Measurements from ENCODE around the gene DHCR7.

DHCR7 gene

DNA sequence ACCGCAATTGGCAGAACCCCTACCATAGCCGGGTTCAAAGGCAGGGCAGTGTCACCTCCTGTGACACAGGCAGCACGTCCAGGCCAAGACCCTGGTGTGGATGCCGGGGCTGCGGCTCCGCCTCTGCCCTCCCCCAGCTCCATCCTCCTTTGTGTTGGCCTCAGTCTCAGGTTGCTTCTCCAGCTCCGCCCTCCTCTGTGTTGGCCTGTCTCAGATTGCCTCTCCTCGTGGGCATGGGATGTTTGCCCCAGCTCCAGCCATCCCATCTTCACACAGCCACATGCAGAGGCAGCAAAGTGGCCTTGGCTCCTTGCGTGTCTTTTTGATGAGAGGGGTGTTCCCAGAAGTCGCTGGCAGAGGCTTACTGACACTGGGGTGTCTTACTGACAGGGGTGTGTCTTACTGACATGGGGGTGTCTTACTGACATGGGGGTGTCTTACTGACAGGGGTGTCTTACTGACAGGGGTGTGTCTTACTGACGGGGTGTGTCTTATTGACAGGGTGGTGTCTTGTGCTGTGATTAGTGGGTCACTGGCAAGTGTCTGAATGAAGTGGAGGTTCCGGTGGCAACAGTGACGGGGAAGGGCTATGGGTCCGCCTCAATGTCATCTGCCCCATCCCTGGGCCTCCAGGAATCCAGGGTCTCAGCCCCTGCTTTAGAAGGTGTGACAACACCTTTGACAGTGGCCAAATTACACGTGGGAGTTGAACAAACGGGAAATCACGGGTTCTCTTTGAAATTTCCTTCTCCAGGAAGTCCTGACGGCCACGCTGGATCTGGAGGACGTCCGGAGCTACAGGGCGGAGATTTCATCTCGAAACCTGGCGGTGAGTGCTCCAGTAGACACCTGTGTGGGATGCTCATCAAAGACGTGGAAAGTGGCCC is 29.7 kb upstream of the DHCR7 start:
- DNase-seq = no peak

DNA sequence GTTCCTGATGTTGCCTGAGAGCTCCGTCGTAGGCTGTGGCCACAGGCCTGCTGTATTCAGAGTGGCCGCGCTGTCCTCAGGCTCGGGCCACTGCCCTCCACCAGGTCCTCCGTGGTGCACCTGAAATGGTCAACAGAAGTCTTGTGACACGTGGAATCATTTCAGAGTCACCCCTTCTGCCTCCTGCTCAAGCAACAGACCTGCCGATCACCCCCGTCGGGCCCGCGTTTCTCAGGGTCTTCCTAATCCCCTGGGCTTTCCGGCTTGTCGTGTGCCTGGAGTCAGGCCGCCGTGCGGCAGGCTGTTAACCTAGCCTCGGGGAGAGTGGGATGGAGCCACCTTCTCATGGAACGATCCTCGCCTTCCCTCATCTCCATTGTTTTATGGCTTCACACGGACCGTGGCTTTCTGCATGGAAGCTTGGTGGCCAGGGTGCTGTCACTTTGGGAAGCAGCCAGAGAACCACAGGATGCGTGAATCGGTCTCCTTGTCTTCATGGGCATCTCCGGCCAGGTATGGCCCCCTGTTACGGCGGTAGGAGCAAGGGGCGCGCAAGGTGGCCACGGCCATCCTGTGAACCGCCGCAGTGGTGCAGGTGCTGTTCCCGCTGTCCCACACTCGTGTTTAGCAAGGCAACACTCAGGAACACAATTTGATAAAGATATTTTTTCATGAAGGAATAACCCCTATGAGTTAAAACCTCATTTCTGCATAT is 28.9 kb upstream of the DHCR7 start:
- DNase-seq = no peak

DNA sequence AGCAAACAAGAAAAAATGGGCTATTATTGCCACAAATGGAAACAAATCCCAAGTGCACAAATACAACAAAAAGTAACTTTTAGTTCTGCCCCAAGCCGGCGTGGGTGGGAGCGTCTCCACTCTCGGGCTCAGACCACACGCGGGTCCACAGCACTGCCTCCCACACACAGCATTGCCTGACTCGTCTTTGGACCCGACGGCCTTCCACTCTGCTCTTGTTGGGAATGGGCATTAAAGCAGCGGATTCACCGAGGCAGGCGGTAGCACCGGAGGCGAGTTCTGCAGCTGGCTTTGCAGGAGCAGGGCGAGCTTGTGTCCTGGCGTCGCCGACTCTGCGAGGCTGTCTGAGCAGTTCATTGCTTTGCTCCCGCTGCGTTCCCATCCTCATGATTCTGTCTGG is 27.8 kb upstream of the DHCR7 start:
- DNase-seq = no peak

DNA sequence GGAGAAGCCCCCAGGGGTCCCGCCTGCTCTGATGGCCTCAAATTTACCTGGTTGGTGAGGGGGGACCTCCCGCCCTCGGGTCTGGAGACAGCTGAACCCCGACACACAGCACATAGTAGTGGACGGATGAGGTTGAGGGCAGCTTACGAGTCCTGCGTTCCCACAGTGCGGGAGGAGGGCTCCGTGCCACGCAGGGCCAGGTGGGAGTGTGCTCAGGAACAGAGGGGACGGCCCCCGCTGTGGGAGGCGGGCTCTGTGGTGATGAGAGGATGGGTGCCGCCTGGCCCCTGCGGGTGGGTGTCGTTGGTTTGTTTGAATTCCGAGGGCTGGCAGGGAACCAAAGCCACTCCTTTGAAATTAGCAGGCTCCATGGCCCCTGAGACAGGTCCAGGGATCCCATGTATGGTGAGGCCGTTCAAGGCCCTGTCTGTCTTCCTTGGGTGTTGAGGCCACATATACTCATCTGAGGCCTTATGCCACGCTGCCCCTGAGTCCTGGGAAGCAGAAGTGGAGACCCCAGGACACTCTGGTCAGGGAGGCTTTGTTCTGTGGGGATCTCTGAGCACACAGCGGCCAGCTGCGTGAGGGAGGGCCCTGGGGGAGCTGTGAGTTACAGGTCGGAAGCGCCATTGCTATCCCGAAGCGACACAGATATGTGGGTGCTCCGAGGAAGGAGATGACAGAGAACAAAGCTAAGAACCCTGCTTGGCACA is 26.7 kb upstream of the DHCR7 start:
- no peak for DNase-seq

DNA sequence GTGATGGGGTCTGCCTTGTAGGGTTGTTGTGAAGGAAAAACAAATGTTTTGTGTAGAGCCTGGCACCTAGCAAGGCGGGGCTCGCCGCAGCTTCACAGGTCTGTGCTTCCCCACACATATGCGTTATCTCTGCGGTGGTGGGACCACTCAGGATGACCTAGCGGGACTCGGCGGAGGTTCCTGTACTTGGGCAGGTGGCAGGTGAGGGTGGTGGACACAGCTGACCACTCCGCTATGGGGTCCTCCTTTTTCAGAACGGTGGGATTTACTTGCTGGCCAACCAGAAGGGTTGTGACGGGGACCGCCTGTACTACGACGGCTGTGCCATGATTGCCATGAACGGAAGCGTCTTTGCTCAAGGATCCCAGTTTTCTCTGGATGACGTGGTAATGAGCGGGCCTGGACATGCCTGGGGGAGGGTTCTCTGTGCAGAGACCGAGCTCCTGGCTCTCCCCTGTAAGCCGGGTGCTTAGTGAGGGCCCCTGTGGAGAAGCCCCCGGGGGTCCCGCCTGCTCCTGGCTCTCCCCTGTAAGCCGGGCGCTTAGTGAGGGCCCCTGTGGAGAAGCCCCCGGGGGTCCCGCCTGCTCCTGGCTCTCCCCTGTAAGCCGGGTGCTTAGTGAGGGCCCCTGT is 26.1 kb upstream of the DHCR7 start:
- no peak for DNase-seq

DNA sequence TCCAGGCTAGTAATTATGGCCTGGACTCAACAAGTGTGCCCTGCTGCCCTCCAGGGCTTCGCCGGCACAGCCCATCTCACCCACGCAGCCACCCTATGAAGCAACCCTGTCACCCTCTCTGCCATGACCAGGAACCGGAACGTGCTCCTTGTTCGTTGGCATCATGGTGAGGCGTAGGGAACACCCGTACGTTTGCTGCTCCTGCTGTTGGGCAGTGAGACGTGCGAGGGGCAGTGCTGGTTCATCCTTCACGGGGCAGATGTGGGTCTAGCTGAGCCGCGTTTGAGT is 25.5 kb upstream of the DHCR7 start:
- no peak for DNase-seq

DNA sequence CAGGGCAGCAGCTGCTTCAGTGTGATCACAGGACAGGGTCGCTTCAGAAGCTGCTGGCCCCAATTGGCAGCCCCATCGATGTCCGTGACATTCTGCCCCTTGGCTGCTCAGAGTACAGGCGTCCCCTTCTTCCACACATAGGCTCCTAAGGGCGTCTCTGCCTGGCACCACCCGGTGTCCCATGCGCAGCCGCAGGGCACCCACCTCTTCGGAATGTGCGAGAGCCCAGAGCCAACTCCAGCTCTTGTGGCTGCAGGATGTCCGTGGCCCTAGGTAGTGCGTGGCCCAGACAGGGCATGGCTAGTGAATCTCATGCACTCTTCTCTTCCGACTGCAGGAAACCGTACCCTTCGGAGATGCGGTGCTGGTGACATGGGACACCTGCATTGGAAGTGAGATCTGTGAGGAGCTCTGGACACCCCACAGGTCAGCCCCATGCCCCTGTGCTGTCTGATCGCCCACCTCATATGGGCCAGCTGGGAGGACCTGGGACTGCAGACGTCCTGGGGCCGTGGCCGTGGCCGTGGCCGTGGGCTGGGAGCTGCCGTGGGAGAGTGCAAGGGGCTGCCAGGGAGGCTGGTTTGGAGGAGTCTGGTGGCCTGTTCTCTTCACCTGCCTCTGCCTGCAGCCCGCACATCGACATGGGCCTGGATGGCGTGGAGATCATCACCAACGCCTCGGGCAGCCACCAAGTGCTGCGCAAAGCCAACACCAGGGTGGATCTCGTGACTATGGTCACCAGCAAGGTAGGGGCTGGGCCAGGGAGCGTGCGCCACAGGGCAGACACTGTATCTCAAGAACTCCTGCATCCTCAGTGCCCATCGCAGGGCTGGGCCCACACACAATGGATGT is 25.0 kb upstream of the DHCR7 start:
- DNase-seq = no peak

DNA sequence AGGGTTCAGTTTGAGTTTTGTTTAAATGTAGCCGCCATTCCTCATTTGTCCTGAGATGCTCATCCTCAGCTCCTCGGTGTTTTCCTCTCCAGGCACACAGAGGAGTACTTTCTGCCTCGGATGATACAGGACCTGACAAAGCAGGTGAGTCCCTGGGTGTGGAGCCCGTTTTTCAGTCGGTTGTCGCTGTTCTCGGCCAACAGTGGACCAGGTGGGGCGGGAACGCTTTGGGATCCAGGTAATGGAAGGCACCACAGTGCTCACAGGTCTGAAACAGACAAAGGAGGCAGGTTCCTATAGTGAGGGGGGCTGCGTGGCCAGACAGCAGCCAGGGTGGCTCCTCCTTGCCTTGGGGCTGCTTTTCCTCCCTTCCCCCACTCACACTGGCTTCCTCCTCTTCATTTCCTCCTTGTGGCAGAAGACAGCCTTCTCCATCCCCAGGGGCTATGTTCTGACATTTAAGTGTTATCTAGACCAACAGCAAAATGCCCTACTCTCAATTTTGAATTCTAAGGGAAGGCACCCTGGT is 24.2 kb upstream of the DHCR7 start:
- no peak for DNase-seq

DNA sequence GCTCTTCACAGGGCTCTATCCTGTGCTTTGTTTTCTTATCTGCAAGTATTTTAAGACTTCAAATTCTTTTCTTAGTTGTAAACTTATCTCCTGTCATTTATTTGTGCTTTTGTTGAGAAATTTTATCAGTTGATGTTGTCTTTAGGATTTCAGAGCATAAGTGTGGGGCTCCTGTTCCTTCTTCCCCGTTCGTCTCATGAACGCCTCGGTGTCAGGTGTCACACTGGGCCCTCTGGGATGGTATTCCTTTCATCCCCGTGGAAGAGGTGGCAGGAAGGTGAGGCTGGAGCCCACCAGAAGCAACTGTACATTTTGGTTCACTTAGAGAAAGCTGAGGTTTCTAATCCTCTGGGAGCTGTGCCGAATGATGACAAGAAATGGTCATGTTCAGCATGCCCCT is 22.8 kb upstream of the DHCR7 start:
- no peak for DNase-seq

DNA sequence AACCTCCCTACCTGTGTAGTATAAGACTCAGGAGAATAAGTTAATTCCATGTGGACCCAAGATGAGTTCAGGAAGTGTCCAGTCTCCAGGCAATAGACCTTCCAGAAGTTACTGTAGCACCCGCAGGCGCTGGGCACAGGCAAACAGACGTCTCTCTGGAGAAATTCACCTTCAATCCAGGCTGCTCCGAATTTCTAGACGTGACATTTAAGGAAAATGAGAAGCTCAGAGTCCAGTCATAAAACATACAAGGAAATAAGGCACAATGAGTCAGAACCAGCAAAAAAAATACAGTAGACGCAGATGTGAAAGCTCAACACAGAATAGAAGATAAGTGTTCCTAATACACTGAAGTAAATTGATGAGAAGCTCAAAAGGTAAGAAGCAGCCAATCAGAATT is 19.0 kb upstream of the DHCR7 start:
- no peak for DNase-seq

DNA sequence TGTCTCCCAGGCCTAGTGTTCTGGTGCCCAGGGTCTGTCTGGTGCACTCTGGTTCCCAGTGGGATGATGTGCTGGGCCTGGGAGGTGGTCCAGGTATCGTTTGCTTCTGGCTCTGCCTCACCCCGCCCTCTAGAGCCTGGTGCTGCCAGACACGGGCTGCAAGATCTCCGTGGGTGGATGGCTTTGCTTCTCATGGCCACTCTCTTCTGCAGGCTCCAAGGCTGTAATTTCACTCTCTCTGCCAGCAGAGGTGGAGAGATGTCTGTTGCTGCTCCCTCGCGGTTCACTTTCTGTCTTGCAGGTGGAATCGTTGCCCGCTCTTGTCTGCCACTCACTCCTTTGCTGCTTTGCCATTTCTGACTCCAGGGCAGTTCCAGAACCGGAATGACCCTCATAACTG is 18.2 kb upstream of the DHCR7 start:
- DNase-seq = no peak

DNA sequence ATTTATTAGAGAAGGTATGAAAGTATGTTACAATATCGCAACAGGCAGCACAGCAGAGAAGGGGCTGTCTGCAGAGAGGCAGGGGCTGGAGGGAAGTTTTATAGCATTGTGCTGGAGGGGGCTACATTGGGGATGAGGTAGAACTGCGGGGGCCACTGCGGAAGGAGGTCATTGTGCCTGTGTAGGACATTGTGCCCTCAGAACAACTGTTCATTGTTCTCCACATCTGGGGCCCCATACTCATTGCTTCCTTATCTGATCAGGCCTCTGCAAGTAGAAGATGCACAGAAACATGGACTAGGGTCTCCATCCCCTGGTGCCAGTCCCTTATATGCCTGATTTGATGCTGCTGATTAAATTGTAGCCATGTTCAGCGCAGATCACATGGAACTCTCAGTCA is 16.9 kb upstream of the DHCR7 start:
- DNase-seq = no peak

DNA sequence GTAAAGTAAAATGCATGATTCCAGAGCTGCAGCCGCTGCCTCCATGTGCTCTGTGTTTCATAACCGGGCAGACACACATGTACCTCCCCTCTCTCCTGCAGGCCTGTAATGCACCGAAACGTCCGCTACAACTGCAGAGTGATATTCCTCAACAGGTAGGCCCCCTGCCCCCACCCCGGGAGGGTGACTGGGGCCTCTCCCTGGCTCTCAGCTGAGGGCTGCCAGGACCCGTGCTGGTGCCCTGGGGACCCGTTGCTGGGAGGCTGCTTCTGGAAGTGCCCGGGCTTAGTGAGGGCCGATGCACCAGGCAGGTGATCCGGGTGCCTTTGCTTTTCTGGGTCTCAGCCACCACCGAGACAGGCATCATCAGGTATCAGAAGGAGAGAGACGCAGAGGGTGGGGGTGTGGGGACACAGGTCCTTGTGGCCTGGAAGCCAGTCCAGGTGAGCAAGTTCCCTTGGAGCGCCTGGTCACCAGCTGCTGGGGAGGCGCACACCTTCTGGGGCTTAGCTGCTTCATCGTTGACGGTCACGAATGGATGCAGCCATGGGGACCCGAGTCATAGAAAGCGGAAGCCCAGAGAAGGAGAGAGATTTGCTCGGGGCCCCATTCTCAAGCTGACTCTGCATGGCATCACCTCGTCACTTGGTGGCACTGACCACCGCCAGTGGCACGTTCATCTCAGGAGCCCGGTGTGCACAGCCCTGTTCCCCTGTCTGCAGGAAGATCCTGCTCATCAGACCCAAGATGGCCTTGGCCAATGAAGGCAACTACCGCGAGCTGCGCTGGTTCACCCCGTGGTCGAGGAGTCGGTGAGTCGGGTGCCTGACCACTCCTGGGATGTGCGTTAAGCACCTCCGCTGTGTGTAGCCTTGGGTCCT is 15.4 kb upstream of the DHCR7 start:
- no peak for DNase-seq

DNA sequence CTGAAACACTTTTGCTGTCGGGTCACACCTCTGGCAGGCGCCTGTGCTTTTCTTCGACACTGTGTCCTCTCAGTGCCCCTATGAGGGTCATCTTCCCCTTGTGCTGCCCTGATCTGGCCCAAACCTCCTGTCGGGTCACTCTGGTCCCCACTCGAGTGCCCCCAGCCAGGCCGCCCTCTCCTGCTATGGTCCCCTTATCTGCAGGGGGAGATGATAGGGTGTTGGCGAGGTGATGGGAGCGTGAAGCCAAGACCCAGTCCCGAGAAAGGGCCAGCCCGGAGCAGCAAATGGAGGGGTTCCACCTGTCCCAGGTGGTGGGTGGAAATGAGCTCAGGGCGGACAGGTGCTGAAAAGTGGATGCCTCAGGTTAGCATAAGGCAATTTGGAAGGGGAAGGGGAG is 14.5 kb upstream of the DHCR7 start:
- no peak for DNase-seq

DNA sequence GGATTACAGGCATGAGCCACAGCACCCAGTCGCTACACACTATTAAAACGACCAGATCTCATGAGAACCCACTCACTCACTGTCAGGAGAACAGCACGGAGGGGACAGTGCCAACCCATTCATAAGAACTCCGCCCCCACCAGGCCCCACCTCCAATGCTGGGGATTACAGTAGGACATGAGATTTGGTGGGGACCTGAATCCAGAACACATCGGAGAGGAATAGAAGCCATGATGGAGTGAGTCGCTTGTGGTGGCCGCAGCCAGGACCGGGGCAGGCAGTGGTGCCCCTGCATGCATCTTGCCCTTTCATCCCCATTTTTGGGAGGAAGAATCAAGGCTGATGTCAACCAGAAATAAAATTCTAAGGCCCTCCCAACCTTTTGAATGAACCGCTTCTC is 13.5 kb upstream of the DHCR7 start:
- no peak for DNase-seq

DNA sequence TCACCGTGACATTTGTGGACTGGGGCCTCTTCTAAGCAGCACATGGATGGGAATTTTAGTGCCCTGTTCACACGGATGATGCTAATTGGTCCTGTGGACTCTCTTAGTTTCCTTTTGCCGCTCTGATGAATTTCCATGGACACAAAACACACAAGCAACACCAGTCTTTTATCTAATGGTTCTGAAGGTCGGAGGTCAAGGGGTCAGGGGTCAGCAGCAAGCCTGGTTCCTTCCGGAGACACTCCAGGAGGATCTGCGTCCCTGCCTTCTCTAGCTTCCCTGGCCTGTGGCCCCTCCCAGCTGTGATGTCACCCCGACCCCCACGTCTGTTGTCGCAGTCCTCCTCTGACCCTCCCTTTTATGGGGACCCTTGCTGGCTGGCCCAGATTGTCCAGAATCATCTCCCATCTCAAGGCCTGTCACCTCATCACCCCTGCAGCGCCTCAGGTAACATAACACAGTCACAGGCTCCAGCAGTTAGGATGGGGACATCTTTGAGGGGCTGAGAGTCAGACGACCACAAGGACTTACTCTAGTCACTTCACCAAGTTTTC is 11.7 kb upstream of the DHCR7 start:
- DNase-seq = no peak

DNA sequence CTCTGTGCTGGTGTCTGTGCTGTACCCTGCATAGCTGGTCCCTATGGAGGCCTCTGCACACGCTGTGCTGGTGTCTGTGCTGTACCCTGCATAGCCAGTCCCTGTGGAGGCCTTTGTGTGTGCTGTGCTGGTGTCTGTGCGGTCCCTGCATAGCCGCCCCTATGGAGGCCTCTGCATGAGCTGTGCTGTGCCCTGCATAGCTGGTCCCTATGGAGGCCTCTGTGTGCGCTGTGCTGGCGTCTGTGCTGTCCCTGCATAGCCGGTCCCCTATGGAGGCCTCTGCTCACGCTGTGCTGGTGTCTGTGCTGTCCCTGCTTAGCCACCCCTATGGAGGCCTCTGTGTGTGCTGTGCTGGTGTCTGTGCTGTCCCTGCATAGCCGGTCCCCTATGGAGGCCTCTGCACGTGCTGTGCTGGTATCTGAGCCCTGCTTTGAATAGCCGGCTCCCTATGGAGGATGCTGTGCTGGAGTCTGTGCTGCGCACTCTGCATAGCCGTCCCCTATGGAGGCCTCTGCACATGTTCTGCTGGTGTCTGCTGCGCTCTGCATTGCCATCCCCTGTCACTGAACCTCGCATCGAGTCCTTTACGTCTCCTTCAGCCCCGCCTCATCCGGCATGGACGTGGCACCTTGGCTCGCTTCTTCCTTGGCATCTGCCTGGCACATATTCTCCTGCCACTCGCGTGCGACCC is 11.0 kb upstream of the DHCR7 start:
- no peak for DNase-seq

DNA sequence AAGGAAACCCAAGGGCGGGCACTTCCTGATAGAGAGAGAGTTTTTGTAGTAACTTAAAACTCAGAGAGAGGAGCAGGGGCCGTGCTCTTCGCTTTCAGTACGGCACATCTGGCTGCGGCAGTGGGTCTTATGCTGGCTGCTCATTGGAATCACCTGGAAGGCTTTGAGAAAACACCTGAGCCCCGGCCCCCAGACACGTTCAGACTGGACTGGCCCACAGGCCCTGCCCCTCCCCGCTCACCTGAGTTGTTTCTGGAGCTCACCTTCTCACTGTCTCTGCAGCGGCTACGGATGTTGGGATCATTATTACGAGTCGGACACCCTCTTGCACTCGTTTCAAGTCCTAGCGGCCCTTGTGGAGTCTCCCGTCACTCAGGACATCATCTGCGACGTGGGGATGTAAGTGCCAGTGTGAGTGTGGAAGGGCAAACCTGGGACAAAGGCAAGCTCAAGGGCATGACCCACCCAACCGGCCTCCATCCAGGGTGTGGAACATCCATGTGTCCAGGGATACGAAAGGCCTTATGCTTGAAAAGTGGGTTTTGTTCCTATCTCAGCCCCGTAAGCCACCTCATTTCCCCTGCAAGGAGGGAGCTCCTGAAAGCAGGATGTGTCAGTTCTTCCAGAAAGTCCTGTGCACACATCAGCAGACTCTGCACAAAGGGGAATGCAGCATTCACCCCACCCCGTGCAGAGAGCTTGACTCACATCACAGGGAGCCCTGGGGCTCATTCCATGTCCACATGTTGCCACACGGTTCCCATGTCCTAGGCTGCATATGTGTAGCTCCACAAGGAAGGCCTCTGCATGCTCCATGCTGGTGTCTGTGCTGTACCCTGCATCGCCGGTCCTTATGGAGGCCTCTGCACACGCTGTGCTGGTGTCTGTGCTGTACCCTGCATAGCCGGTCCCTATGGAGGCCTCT is 10.2 kb upstream of the DHCR7 start:
- DNase-seq = no peak

DNA sequence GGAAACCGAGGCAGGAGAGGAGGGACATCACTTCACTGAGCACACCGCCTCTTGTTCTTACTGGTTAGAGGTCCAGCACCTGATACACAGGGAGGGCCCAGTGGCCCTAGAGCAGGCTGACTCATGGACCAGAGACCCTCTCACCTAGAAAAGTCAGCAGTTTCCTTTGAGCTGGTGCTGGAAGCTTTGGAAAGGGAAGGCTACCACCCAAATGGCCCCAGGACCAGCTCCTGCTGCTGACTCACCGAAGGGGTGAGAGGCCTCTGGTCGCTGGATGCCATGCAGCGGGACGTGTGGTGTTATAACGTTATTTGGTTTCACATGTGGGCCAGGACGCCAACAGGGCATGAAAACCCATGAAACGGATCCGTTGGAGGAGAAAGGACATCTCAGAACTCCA is 8.6 kb upstream of the DHCR7 start:
- no peak for DNase-seq
